DLD1 (cell line): ENCODE data around the gene BMF.

Experiments
- in situ Hi-C: cut with HindIII; loops from 2 replicates; pipeline ENCODE4 v1.10.0; 2017; ENCODE audit warnings: low sequenced_read_pairs

Gene BMF

GRCh38 chr15:40104865-40105516, 3.7 kb downstream of the BMF start:
- in situ Hi-C loops = loop anchor here (5.0 kb wide), 1 partner anchor 57 kb away; the partner anchor contains the start of gene BUB1B

GRCh38 chr15:40104296-40104864, 4.3 kb downstream of the BMF start:
- in situ Hi-C loops = loop anchor here (5.0 kb wide), 1 partner anchor 58 kb away; the partner anchor contains the start of gene BUB1B

- in situ Hi-C loops = loop anchor here (5.0 kb wide), 1 partner anchor 58 kb away; the partner anchor contains the start of gene BUB1B
Measured at GRCh38 chr15:40103864-40104271, 4.8 kb downstream of the BMF start.

GRCh38 chr15:40102897-40103858, 5.5 kb downstream of the BMF start:
- in situ Hi-C loops = loop anchor here (5.0 kb wide), 1 partner anchor 59 kb away; the partner anchor contains the start of gene BUB1B

GRCh38 chr15:40100947-40101905, 7.5 kb downstream of the BMF start:
- in situ Hi-C loops = loop anchor here (5.0 kb wide), 1 partner anchor 61 kb away; the partner anchor contains the start of gene BUB1B

DNA sequence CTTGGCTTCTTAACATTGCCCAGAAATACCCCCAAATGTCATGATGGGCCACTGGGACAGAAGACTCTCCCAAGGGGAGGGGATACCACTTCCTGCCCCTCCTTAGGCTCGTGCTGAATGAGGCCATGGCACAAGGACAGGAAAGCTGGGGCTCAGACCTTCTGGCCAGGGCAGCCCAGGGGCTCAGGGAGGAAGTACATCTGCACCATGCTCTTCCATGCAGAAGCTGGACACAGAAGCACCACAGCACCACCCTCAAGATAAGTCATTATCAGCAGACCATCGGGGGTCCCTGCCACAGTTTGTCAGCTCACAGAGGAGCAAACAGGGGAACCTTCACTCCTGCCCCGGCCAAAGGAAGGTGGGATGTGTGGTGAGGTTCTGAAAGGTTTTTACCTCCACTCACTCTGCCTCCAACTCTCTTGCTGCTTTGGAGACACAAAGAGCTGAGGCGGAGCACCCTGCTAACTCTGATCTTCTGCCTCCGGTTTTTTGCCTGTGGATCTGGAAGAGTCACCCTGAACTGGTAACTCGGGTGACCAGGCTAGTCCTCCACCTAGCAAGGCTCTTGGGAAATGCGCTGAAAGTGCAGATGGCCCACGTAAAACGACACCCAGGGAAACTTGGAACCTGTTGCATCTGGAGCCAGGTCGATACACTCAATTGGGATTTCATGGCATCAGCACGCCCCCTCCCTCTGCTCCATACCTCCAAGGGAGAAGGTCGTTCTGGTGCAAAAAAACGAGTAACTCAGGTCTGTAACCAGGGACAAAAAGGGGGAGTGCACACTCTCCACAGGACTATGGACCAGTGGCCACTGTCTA, 8.3 kb downstream of the BMF start:
- in situ Hi-C loops = loop anchor here (5.0 kb wide), 1 partner anchor 62 kb away; the partner anchor contains the start of gene BUB1B

- in situ Hi-C loops = no loop called here
Measured at GRCh38 chr15:40098489-40099261, 10.0 kb downstream of the BMF start.

- in situ Hi-C loops = no loop called here
Measured at GRCh38 chr15:40097968-40098476, 10.7 kb downstream of the BMF start.

GRCh38 chr15:40097096-40097967, 11.3 kb downstream of the BMF start:
- in situ Hi-C loops = no loop called here

- in situ Hi-C loops = no loop called here
Measured at GRCh38 chr15:40096094-40096891, 12.4 kb downstream of the BMF start.

- in situ Hi-C loops = no loop called here
Measured at GRCh38 chr15:40095371-40096093, 13.1 kb downstream of the BMF start.

- in situ Hi-C loops = no loop called here
Measured at GRCh38 chr15:40094156-40094555, 14.5 kb downstream of the BMF start.

- in situ Hi-C loops = no loop called here
Measured at GRCh38 chr15:40092979-40093869, 15.5 kb downstream of the BMF start.

- in situ Hi-C loops = no loop called here
Measured at GRCh38 chr15:40092256-40092978, 16.3 kb downstream of the BMF start.
